HG03571 (cell line): ENCODE measurements around the gene ZDHHC11B.
A peak's percentile ranks its signal among the peaks of the same experiment; 100 is the strongest.
"Not testable (repeated sequence)": the region's sequence is repeated elsewhere in the genome, so short reads cannot be mapped to it uniquely, and the experiment has no call there.

ENCODE experiments used
- ATAC-seq: cut with Tn5 transposase; IDR thresholded peaks from one replicate; pipeline ENCODE4 v1.9.1; 2021; ENCODE audit not compliant: unreplicated experiment

The ZDHHC11B gene, protein sequence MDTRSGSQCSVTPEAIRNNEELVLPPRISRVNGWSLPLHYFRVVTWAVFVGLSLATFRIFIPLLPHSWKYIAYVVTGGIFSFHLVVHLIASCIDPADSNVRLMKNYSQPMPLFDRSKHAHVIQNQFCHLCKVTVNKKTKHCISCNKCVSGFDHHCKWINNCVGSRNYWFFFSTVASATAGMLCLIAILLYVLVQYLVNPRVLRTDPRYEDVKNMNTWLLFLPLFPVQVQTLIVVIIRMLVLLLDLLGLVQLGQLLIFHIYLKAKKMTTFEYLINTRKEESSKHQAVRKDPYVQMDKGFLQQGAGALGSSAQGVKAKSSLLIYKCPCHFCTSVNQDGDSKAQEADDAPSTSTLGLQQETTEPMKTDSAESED

GRCh38 chr5:784428-785177 is at the start of gene ZDHHC11B:
TSS of gene ZDHHC11B (minus strand) at chr5:784729. CDS start at chr5:766919, 17,810 bp downstream.
- ATAC-seq, result peak; percentile 51

GRCh38 chr5:834013-834412 is 49.5 kb upstream of the ZDHHC11B start:
- ATAC-seq, result not testable (repeated sequence)

GRCh38 chr5:828194-828593 is 43.7 kb upstream of the ZDHHC11B start:
- not testable (repeated sequence) for ATAC-seq

DNA sequence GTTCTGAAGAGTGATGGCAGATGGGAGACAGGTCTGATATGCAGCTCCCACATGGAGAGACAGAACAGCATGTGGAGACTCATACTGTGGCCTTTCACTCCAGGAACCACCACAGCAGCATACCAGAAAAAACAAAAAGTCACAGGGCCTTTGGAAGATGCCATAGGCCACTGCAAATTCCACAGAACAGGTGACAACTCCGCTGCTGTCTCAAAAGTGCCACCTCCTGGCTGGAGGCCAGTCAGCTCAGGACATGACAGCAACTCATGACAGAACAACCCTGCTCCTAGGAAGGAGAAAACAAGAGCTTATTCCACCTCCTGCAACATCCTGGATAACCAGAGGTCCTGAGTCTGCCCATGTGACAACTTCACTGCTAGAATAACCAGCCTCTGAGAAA is 41.0 kb upstream of the ZDHHC11B start:
- not testable (repeated sequence) for ATAC-seq

DNA sequence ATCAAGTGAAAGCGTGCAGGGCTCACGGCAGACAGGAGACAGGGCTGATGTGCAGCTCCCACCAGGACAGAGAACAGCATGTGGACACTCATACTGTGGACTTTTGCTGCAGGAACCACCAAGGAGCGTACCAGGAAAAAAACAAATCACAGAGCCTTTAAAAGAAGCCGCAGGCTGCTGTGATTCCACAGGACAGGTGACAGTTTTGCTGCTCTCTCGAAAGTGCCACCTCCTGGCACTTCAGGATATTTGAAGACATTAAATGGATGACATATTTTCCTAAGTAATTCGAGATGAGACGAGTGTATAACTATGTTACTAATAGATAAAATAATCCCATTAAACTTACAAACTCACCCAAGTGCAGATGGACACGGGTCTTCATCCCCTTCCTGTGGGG is 37.0 kb upstream of the ZDHHC11B start:
- no peak for ATAC-seq

DNA sequence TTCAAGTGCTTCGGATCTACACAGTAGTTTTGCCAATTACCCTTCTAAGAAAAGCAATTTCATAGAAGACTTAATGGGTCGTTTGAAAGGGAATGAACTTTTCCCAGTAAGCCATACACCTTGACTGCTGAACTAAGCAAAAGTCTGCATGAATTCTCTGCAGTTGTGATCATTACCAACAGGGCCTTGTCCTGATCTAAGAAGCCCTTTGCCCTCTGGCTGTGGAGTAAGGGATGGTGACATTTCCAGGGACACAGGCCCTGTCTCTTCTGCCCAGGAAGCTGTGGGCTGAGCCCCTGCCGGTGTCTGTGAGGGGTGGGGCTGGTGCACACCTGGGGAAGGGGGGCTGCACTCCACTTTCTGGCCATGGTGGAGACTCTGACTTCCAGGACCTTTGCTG is 35.7 kb upstream of the ZDHHC11B start:
- no peak for ATAC-seq

- no peak for ATAC-seq
Observed at GRCh38 chr5:819078-819477, 34.5 kb upstream of the ZDHHC11B start.

GRCh38 chr5:816176-816575 is 31.6 kb upstream of the ZDHHC11B start:
- ATAC-seq, result no peak

DNA sequence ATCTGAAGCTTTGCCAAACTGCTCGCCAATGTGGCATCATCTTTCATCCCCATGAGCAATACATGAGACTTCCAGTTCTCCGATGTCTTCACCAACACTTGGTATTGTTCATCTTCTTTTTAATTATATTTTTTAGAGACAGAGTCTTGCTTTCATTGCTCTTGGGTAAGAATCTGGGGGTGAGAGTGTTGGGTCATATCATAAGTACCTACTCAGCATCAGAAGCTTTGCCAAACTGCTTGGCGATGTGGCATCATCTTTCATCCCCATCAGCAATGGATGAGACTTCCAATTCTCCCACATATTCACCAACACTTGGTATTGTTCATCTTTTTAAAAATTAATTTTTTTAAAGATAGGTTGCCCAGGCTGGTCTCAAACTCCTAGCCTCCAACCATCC is 30.9 kb upstream of the ZDHHC11B start:
- no peak for ATAC-seq

- not testable (repeated sequence) for ATAC-seq
Observed at GRCh38 chr5:813575-813974, 29.0 kb upstream of the ZDHHC11B start.

DNA sequence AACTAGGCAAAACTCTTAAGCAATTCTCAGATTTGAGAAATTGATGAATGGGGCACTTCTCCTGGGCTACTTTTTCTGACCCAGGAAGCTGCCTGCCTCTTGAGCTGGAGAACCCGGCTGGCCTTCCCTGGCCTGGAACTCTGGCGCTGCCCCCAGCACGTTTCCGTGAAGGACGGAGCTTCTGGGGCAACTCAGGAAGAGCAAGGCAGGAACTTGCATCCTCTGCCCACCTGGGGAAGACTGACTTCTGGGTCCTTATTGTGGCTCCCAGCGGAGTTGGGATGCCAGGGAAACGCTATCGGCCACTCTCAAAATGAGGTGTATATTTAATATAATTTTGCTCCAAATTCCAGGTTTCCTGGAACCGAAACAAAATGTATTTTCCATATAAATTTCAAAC is 26.9 kb upstream of the ZDHHC11B start:
- ATAC-seq, result not testable (repeated sequence)

- not testable (repeated sequence) for ATAC-seq
Observed at GRCh38 chr5:807719-808514, 23.4 kb upstream of the ZDHHC11B start.

GRCh38 chr5:801472-801871 is 16.9 kb upstream of the ZDHHC11B start:
- ATAC-seq, result no peak

GRCh38 chr5:801055-801454 is 16.5 kb upstream of the ZDHHC11B start:
- ATAC-seq, result not testable (repeated sequence)

DNA sequence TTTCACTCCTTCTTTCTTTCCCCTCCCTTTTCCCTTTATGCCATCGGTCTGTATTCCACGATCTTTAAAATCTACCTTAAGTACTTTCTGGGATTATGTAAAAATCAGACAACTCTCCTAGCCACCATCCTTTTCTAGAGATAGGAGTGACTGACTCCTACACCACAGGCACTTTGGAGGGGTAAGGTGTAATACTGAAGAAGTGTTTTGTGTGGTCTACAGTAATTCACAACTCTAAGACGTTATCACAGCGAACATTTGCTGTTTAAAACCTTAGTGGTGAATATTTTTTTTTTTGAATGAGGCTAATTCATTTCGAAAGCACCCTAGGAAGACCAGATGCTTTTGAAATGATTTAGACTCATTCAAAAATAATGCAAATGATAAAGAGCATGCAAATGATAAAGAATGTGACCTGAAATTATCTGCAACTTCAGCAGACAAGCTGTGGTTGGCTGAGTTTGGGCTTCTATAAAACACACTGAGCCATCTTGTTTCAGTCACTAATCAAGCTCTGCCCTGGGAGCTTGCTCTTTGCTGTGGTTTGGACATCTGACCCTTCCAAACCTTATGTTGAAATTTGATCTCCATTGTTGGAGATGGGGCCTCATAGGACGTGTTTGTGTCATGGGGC is 14.1 kb upstream of the ZDHHC11B start:
- not testable (repeated sequence) for ATAC-seq

DNA sequence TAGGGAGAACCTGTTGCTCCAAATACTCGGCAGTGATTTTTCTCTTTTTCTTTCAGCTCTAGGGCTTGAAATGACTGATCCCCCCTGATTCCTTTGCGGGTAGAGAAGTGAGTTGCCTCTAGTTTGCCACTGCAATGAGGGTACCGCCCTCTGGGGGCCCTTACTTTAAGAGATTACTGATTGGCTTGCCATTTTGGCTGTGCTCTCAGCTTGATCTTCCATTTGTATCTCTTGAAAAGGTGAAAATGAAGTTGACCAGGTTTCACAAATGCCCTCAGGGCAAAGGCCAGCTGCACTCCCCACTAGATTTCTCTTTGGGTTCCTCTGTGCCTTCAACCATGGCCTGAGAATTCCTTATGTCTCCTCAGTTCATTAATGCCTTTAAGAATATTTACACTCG is 13.5 kb upstream of the ZDHHC11B start:
- ATAC-seq, result not testable (repeated sequence)

- ATAC-seq, result not testable (repeated sequence)
Observed at GRCh38 chr5:795873-796272, 11.3 kb upstream of the ZDHHC11B start.

GRCh38 chr5:794948-795347 is 10.4 kb upstream of the ZDHHC11B start:
- not testable (repeated sequence) for ATAC-seq

DNA sequence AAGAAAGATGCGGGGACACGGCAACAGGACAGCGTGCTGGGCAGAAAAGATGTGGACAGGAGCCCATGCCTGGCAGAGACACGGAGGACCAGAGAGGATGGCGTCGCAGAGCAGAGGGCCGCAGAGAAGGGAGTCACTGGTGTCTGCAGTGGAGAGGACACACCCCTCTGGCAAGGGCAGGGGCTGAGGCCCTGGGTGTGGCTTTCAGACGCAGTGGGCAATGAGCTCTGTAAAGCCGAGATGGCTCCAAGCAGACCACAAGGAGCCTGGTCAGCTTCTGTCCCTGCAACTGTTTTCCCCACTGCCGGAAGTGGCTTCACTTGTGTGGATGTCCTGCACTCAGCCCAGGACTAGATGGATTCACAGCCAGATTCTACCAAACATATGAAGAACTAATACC is 4.2 kb upstream of the ZDHHC11B start:
- not testable (repeated sequence) for ATAC-seq

DNA sequence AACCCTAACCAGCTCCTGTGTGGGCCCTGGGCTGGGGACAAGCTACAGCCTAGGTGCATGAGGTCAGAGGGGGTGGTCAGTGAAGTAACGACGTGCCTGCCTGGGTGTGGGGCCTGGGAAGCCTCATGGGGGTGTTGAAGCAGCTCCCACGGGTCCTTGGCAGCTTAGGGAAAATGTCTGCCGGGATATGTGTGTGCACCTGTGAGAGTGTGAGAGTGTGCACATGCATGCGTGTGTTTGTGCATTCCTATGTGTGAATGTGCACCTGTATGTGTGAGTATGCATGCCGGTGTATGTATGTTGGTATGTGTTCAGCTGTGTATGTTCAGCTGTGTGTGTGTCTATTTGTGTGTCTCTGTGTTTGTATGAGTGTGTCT is 3.3 kb upstream of the ZDHHC11B start:
- ATAC-seq, result not testable (repeated sequence)
